Panc1 (cell line): ENCODE measurements around the gene FAT1.

Experiments used
- CTCF ChIP-seq: fragments of 450-650 bp; IDR thresholded peaks from 2 replicates; pipeline ENCODE4 v1.5.1; 2017; ENCODE audit warnings: mild to moderate bottlenecking
- POLR2AphosphoS5 ChIP-seq: IDR thresholded peaks from 2 replicates; pipeline ENCODE4 v1.6.1; 2012; ENCODE audit warnings: mild to moderate bottlenecking, low read depth, low read length, moderate library complexity
- REST ChIP-seq, 2 experiments: IDR thresholded peaks; 2 replicates each; pipeline ENCODE4 v1.6.1; 2011 to 2012; ENCODE audit warnings: low read depth in 2 of 2, control low read depth in 1 of 2, low read length in 1 of 2, mild to moderate bottlenecking in 1 of 2, moderate library complexity in 1 of 2; ENCODE audit not compliant: insufficient read depth in 1 of 2

GRCh38 chr4:186765138-186765537 lies 41.5 kb upstream of the FAT1 start:
- TF ChIP-seq CTCF (no peak), POLR2AphosphoS5 (no peak), REST (IDR thresholded peaks at IDR 0.05; ENCODE audit: insufficient read depth in 1 of 2, low read depth in 2 of 2, low read length in 1 of 2) (no peak)
